HG03342 (cell line): ENCODE measurements around the gene NPHP4.

ENCODE experiments used
- ATAC-seq: cut with Tn5 transposase; IDR thresholded peaks from one replicate; pipeline ENCODE4 v1.9.1; 2021; ENCODE audit warnings: mild to moderate bottlenecking, moderate library complexity; ENCODE audit not compliant: unreplicated experiment

NPHP4 gene

GRCh38 chr1:5915587-5916571 lies 76.3 kb downstream of the NPHP4 start:
- ATAC-seq, result no peak

- no peak for ATAC-seq
Observed at GRCh38 chr1:5914676-5915365, 77.4 kb downstream of the NPHP4 start.

- no peak for ATAC-seq
Observed at GRCh38 chr1:5913876-5914275, 78.3 kb downstream of the NPHP4 start.

GRCh38 chr1:5913078-5913845 lies 79.0 kb downstream of the NPHP4 start:
- ATAC-seq, result no peak

GRCh38 chr1:5911871-5912271 lies 80.4 kb downstream of the NPHP4 start:
- ATAC-seq, result no peak

GRCh38 chr1:5911157-5911556 lies 81.1 kb downstream of the NPHP4 start:
- no peak for ATAC-seq

GRCh38 chr1:5910666-5911065 lies 81.6 kb downstream of the NPHP4 start:
- no peak for ATAC-seq

GRCh38 chr1:5910276-5910620 lies 82.0 kb downstream of the NPHP4 start:
- no peak for ATAC-seq

GRCh38 chr1:5909576-5910275 lies 82.5 kb downstream of the NPHP4 start:
- ATAC-seq, result no peak

- no peak for ATAC-seq
Observed at GRCh38 chr1:5908461-5909375, 83.5 kb downstream of the NPHP4 start.

GRCh38 chr1:5907966-5908365 lies 84.3 kb downstream of the NPHP4 start:
- no peak for ATAC-seq

- ATAC-seq, result no peak
Observed at GRCh38 chr1:5907386-5907785, 84.8 kb downstream of the NPHP4 start.

- no peak for ATAC-seq
Observed at GRCh38 chr1:5906966-5907365, 85.3 kb downstream of the NPHP4 start.

GRCh38 chr1:5906116-5906515 lies 86.1 kb downstream of the NPHP4 start:
- no peak for ATAC-seq

GRCh38 chr1:5905436-5905835 lies 86.8 kb downstream of the NPHP4 start:
- no peak for ATAC-seq

- no peak for ATAC-seq
Observed at GRCh38 chr1:5904551-5904950, 87.7 kb downstream of the NPHP4 start.

- no peak for ATAC-seq
Observed at GRCh38 chr1:5903680-5904079, 88.5 kb downstream of the NPHP4 start.

- ATAC-seq, result no peak
Observed at GRCh38 chr1:5903031-5903430, 89.2 kb downstream of the NPHP4 start.

GRCh38 chr1:5901841-5902240 lies 90.4 kb downstream of the NPHP4 start:
- ATAC-seq, result no peak

- ATAC-seq, result no peak
Observed at GRCh38 chr1:5901150-5901549, 91.1 kb downstream of the NPHP4 start.
